ENCODE data around the gene CABP1.
"Not testable (repeated sequence)": the region's sequence is repeated elsewhere in the genome, so short reads cannot be mapped to it uniquely, and the experiment has no call there.

Gene CABP1

DNA sequence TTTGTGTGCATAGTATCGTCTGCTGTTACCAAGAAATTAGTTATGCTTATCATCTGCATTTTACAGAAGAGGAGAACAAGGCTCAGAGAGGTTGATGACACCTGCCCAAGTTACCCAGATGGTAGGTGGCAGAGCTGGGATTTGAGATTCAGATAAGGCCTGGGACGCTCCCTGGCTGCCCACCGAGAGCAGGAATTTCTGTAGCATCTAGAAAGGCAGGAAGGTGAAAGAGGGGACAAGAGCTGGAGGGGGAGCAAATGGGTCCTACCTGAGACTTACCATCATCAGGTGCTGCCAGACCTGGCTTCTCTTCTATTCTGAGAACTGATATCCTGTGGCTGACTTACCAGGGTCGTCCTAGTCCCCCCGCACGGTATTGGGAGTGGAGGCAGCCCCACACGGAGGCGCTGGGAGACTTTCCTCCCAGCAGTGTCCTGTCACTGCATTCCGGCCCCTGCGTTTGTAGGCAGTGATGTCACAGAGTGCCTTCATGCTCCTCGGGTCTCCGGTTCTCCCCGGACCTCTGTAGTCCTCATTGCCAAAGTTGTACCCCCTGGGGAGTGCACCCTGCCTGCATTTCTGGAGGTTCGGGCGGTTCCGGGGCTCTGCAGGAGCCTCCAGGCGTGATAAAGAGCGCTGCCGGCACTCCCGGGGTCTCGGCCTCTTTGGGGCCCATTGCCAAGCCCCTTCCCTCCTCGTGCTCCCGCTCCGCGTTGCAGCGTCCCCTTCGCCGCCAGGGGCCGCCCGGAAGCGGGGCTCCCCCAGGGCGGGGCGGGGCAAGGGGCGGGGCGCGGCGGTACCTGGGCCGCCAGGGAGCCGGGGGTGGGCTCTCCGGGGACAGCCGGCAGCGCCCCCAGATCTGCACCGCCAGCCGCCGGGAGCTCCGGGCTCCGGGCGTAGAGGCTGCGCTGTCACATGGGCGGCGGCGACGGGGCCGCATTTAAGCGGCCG lies at the start of gene CABP1:
Gene CABP1, plus strand, starts transcription at position 856 of the 951 bp plus-strand sequence. Its CDS starts 60 bp downstream, at position 916.
- DNase-seq, result no peak

DNA sequence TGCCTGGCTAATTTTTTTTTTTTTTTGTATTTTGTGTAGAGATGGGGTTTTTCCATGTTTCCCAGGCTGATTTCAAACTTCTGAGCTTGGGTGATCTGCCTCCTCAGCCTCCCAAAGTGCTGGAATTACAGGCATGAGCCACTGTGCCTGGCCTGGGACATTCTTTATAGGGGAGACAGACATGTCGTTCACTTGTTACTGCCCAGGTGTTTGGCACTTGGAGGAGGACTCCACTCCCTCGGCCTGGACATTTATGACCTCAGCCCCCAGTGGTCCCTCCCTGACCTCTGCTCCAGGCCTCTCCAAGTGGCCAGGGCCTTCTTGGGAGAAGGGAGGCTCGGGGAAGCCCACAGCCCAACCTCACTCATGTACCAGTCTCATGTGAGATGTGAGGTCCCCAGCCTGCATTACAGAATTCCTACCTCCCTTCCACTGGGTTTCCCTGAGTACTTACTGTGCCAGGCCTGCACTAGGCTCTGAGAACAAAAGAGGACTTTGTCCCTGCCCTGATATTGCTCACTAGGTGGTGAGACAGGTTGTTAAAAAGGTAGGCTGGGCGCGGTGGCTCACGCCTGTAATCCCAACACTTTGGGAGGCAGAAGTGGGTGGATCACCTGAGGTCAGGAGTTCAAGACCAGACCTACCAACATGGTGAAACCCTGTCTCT lies 49.6 kb upstream of the CABP1 start:
- no peak for DNase-seq

- no peak for DNase-seq
Measured at GRCh38 chr12:120592121-120593049, 48.0 kb upstream of the CABP1 start.

- DNase-seq, result no peak
Measured at GRCh38 chr12:120596901-120597300, 43.5 kb upstream of the CABP1 start.

DNA sequence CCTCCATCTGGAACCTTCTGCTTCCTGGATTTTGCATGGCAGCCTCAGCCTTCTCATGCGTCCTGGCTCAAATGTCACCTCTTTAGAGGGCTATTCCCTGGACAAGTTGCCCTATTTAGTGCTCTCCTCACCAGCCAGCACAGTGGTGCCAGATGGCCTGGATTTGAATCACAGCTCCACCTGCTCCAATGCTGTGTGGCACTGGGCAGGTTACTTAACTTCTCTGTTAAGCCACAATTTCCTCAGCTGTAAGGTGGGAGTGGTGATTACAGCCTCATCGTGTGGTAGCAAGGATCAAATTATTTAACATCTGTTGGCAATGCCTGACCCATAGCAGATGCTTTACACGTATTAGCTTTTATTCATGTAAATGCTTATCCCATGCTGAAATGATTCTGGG lies 42.6 kb upstream of the CABP1 start:
- no peak for DNase-seq

DNA sequence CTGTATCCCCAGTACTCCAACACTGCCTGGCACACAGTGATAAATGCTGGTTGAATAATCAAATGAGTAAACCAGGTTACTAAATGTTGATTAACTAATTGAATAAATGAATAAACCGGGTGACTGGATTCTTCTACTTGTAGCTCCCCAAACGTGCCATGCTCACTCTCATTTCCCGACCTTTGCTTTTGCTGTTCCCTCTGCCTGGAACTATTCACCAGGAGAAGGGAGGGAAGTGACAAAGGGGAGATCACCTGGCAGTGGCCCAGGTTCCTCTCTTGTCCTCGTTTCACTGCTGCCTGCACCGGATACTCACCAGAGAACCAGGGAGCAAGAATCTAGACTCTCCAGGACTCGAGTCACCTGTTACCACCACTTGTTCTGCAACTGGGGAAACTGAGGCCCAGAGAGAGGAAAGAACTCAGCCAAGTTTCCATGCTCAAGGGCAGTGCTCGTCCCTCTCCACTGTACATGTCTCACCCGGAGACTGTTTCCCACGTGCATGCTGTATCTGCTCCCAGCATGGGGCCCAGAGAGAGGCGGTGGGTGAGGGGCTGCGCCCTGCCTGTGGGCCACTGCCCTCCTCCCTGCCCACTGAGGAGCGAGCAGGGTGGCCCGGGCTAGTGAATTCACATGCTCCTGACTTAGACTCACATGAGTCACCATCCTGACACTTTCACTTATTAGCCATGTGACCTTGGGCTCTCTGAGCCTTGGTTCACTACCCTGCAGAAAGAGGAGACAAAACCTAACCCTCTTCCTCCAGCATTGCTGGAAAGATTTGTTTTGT lies 41.6 kb upstream of the CABP1 start:
- no peak for DNase-seq

- DNase-seq, result no peak
Measured at GRCh38 chr12:120599672-120600552, 40.5 kb upstream of the CABP1 start.

- DNase-seq, result not testable (repeated sequence)
Measured at GRCh38 chr12:120602416-120602815, 38.0 kb upstream of the CABP1 start.

- DNase-seq, result no peak
Measured at GRCh38 chr12:120610560-120610959, 29.9 kb upstream of the CABP1 start.

GRCh38 chr12:120611534-120611933 lies 28.9 kb upstream of the CABP1 start:
- not testable (repeated sequence) for DNase-seq

DNA sequence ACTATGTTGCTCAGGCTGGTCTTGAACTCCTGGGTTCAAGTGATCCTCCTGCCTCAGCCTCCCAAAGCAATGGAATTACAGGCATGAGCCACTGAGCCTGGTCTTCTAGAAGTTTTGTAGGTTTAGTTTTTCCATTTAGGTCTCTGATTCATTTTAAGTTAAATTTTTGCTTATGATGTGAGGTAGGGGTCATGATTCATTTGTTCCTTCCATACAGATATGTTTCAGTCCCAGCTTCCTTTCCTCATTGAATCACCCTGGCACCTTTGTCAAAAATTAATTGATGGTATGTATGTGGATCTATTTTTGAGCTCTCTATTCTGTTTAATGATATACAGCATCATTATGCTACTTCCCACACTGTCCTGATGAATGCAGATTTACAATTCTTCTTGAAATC lies 25.6 kb upstream of the CABP1 start:
- DNase-seq, result no peak

DNA sequence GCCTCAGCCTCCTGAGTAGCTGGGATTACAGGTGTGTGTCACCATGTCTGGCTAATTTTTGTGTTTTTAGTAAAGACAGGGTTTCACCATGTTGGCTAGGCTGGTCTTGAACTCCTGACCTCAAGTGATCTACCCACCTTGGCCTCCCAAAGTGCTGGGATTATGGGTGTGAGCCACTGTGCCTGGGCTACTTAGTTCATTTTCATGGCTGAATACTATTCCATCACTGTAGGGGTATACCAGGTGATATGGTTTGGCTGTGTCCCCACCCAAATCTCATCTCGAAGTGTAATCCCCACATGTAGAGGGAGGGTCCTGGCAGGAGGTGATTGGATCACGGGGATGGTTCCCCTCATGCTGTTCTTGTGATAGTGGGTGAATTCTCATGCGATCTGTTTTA lies 23.2 kb upstream of the CABP1 start:
- DNase-seq, result not testable (repeated sequence)

DNA sequence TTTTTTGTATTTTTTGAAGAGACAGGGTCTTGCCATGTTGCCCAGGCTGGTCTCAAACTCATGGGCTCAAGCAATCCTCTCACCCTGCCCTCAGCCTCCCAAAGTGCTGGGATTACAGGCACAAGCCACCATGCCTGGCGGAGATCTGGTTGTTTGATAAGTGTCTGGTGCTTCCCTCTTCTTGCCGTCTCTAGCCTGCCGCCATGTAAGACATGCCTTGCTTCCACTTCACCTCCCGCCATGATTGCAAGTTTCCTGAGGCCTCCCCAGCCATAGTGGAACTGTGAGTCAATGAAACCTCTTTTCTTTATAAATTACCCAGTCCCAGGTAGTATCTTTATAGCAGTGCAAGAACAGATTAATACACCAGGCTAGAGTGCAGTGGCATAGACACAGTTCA lies 22.7 kb upstream of the CABP1 start:
- DNase-seq, result not testable (repeated sequence)

- DNase-seq, result no peak
Measured at GRCh38 chr12:120618954-120619615, 21.3 kb upstream of the CABP1 start.

- DNase-seq, result no peak
Measured at GRCh38 chr12:120620624-120621023, 19.8 kb upstream of the CABP1 start.

GRCh38 chr12:120625557-120626419 lies 14.6 kb upstream of the CABP1 start:
- DNase-seq, result no peak

- DNase-seq, result no peak
Measured at GRCh38 chr12:120628919-120629318, 11.5 kb upstream of the CABP1 start.

DNA sequence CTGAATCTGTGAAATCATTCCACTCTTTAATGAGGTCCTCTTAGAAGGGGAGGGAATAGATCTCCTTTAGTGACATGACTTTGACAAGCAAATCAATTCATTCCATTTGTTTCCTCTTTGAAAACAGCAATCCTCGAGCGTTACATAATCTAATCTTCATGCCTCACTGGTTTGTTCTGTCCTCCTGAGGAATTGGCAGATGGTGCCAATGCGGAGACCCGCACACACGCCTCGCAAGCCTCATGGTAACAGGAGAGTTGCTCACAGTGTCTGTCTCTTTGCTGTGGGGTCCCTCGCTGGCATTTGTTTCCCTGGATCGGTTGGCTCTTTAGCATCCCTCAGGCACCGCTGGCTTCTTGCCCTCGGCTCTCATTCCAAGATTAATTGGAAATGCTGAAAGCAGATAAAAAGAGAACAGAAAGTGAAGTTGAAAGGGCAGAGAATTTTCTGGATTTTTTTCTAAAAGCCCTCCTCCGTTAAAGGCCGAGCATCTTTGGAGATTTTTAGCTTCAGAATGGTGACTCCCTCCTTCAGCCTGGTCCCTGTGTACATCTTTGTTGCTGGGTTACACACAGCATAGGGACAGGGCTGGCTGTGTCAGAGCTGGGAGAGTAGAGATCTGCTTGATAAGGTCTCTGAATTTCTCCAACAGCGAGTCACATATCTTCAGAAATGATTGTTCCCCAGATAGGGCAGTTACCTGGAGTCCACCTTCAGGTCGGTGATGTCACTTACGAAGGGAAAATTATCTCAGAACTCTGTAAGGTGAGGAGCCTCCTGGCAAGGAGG lies 10.1 kb upstream of the CABP1 start:
- DNase-seq, result no peak

GRCh38 chr12:120631097-120631496 lies 9.3 kb upstream of the CABP1 start:
- no peak for DNase-seq
